ENCODE measurements around the gene GABBR2.

Gene GABBR2

GRCh38 chr9:98328141-98328540 is 380.6 kb downstream of the GABBR2 start:
- Mint-ChIP-seq H3K4me3 (no peak overlapping the region), H3K27me3 (ENCODE audit: low read depth) (peaks cover 19% of the 10 kb centered on the region), H3K4me1 (no peaks in the 10 kb centered on the region), H3K27ac (no peak overlapping the region), H3K9me3 (no peaks in the 10 kb centered on the region), H3K36me3 (ENCODE audit: low read depth) (no peaks in the 10 kb centered on the region)
- TF ChIP-seq CTCF (IDR thresholded peaks at IDR 0.05; ENCODE audit: unreplicated experiment in 3 of 3) = no peak

- H3K9me3 Mint-ChIP-seq = no peaks in the 10 kb centered on the region
- H3K36me3 Mint-ChIP-seq (ENCODE audit: low read depth) = no peaks in the 10 kb centered on the region
- H3K4me3 Mint-ChIP-seq = no peak overlapping the region
- H3K27me3 Mint-ChIP-seq (ENCODE audit: low read depth) = peaks cover 24% of the 10 kb centered on the region
- TF ChIP-seq CTCF (IDR thresholded peaks at IDR 0.05; ENCODE audit: unreplicated experiment in 3 of 3) = no peak
- H3K4me1 Mint-ChIP-seq = no peaks in the 10 kb centered on the region
- H3K27ac Mint-ChIP-seq = no peak overlapping the region
Observed at GRCh38 chr9:98327249-98327561, 381.5 kb downstream of the GABBR2 start.

- Mint-ChIP-seq H3K27ac (no peak overlapping the region), H3K4me3 (no peak overlapping the region), H3K9me3 (peaks cover 2% of the 10 kb centered on the region), H3K36me3 (ENCODE audit: low read depth) (no peaks in the 10 kb centered on the region), H3K27me3 (ENCODE audit: low read depth) (peaks cover 24% of the 10 kb centered on the region), H3K4me1 (no peaks in the 10 kb centered on the region)
- no peak for TF ChIP-seq CTCF (IDR thresholded peaks at IDR 0.05; ENCODE audit: unreplicated experiment in 3 of 3)
Observed at GRCh38 chr9:98326459-98327248, 382.1 kb downstream of the GABBR2 start.

- H3K36me3 Mint-ChIP-seq (ENCODE audit: low read depth) = no peaks in the 10 kb centered on the region
- H3K4me3 Mint-ChIP-seq = no peak overlapping the region
- H3K27me3 Mint-ChIP-seq (ENCODE audit: low read depth) = peaks cover 21% of the 10 kb centered on the region
- H3K27ac Mint-ChIP-seq = no peak overlapping the region
- H3K9me3 Mint-ChIP-seq = peaks cover 2% of the 10 kb centered on the region
- no peaks in the 10 kb centered on the region for H3K4me1 Mint-ChIP-seq
- no peak for TF ChIP-seq CTCF (IDR thresholded peaks at IDR 0.05; ENCODE audit: unreplicated experiment in 3 of 3)
Observed at GRCh38 chr9:98324801-98325200, 383.9 kb downstream of the GABBR2 start.

- H3K27me3 Mint-ChIP-seq (ENCODE audit: low read depth) = peaks cover 23% of the 10 kb centered on the region
- H3K4me1 Mint-ChIP-seq = no peaks in the 10 kb centered on the region
- TF ChIP-seq CTCF (IDR thresholded peaks at IDR 0.05; ENCODE audit: unreplicated experiment in 3 of 3) = no peak
- H3K4me3 Mint-ChIP-seq = no peak overlapping the region
- H3K9me3 Mint-ChIP-seq = peaks cover 2% of the 10 kb centered on the region
- H3K36me3 Mint-ChIP-seq (ENCODE audit: low read depth) = no peaks in the 10 kb centered on the region
- no peak overlapping the region for H3K27ac Mint-ChIP-seq
Observed at GRCh38 chr9:98323831-98324135, 385.0 kb downstream of the GABBR2 start.

- H3K9me3 Mint-ChIP-seq = peaks cover 2% of the 10 kb centered on the region
- no peaks in the 10 kb centered on the region for H3K36me3 Mint-ChIP-seq (ENCODE audit: low read depth)
- no peaks in the 10 kb centered on the region for H3K4me1 Mint-ChIP-seq
- no peak for TF ChIP-seq CTCF (IDR thresholded peaks at IDR 0.05; ENCODE audit: unreplicated experiment in 3 of 3)
- H3K4me3 Mint-ChIP-seq = no peak overlapping the region
- peaks cover 26% of the 10 kb centered on the region for H3K27me3 Mint-ChIP-seq (ENCODE audit: low read depth)
- no peak overlapping the region for H3K27ac Mint-ChIP-seq
Observed at GRCh38 chr9:98323051-98323830, 385.5 kb downstream of the GABBR2 start.
